Lung (tissue), 12 donors: ENCODE results near the gene ANAPC5. TPM values are rescaled to one million over a fixed set of nuclear protein-coding genes. Genes with fewer than 3 reads are reported as not detected.

Source experiments
- ATAC-seq: fragments of 200-7000 bp; cut with Tn5 transposase; one replicate; pipeline ENCODE4 v1.9.1; 2020; ENCODE audit warnings: moderate number of reproducible peaks; ENCODE audit not compliant: insufficient read depth, low FRiP score
- DNase-seq, 3 donors: peaks; one replicate each; pipeline ENCODE4 v3.0.0-alpha.2; 2013 to 2017
- H3K27ac ChIP-seq, 2 donors: one replicate each; pipeline ENCODE4 v1.5.1; 2013; ENCODE audit warnings: mild to moderate bottlenecking in 2 of 2, moderate library complexity in 2 of 2, control low read depth in 1 of 2, inconsistent platforms in 1 of 2, low read depth in 1 of 2, low read length in 1 of 2
- H3K27me3 ChIP-seq, 3 donors: one replicate each; pipeline ENCODE4 v1.5.1; 2013; ENCODE audit warnings: low read length in 2 of 3; ENCODE audit not compliant: control insufficient read depth in 3 of 3, insufficient read depth in 3 of 3
- H3K36me3 ChIP-seq, 4 donors: one replicate each; pipeline ENCODE4 v1.5.1; 2013; ENCODE audit warnings: low read length in 4 of 4, mild to moderate bottlenecking in 1 of 4, moderate library complexity in 1 of 4; ENCODE audit not compliant: control insufficient read depth in 4 of 4, insufficient read depth in 4 of 4
- H3K4me1 ChIP-seq, 5 donors: one replicate each; pipeline ENCODE4 v1.5.1; 2013; ENCODE audit warnings: low read length in 5 of 5, mild to moderate bottlenecking in 2 of 5, moderate library complexity in 1 of 5; ENCODE audit not compliant: control insufficient read depth in 5 of 5, insufficient read depth in 5 of 5
- H3K4me3 ChIP-seq: one replicate; pipeline ENCODE4 v1.5.1; 2013; ENCODE audit warnings: mild to moderate bottlenecking, control low read depth, moderate library complexity
- H3K9ac ChIP-seq, 2 donors: one replicate each; pipeline ENCODE4 v1.5.1; 2013; ENCODE audit warnings: low read length in 2 of 2, control low read depth in 1 of 2; ENCODE audit not compliant: insufficient read depth in 1 of 2
- H3K9me3 ChIP-seq, 4 donors: one replicate each; pipeline ENCODE4 v1.5.1; 2013; ENCODE audit warnings: low read length in 3 of 4, mild to moderate bottlenecking in 1 of 4, moderate library complexity in 1 of 4; ENCODE audit not compliant: control insufficient read depth in 4 of 4, insufficient read depth in 3 of 4
- CTCF ChIP-seq: IDR thresholded peaks from 2 replicates; pipeline ENCODE4 v1.5.1; 2012; ENCODE audit warnings: mild to moderate bottlenecking; ENCODE audit errors: control extremely low read depth, extremely low read depth
- WGBS, 2 donors: extraction: QIAGEN DNeasy Blood & Tissue Kit; methylation state at CpG; one replicate each; pipeline ENCODE4 v1.1.7; 2013; 5-methylcytosine and 5-hydroxymethylcytosine counted together
- polyA plus RNA-seq, 2 donors: library from polyadenylated mRNA; stranded (reverse); fragments of 200-250 nt; gene quantifications; one replicate each; pipeline ENCODE4 v1.2.1, GENCODE V29; 2013
- total RNA-seq, 2 donors: library from RNA; depleted of rRNA in 1 of 2; stranded (reverse); fragments of >200 nt in 1 of 2; gene quantifications; one replicate each; pipeline ENCODE4 v1.2.1, GENCODE V29; 2014 to 2021
- donor health status: control.
- donor health status: control.
- donor health status: Bipolar disorder and iron deficiency.
- donor health status: healthy.
- donor health status: DM: yes; HTN: yes; CAD: no.

The ANAPC5 gene
- total and polyA plus RNA-seq, 4 donors: 80.9 to 164 (median 89.3) TPM

GRCh38 chr12:121288158-121288845 is 63.9 kb downstream of the ANAPC5 start:
- Histone ChIP-seq H3K4me1 (peaks cover 0 to 26% (median 4%) of the 10 kb centered on the region in 5 donors), H3K27me3 (no peaks in the 10 kb centered on the region), H3K4me3 (no peak overlapping the region), H3K36me3 (peaks cover 0 to 5% (median under 1%) of the 10 kb centered on the region in 4 donors), H3K9me3 (no peaks in the 10 kb centered on the region), H3K9ac (no peak overlapping the region), H3K27ac (no peak overlapping the region)
- ATAC-seq: no peak
- no peak for TF ChIP-seq CTCF
- WGBS, 2 donors: 17 to 50% methylated on average over 10 of the region's 10 CpGs
- DNase-seq: no peak

GRCh38 chr12:121287267-121287954 is 64.8 kb downstream of the ANAPC5 start:
- ATAC-seq (no peak), DNase-seq (no peak)
- Histone ChIP-seq H3K9me3 (no peaks in the 10 kb centered on the region), H3K9ac (no peak overlapping the region), H3K4me1 (peaks cover 0 to 26% (median 4%) of the 10 kb centered on the region in 5 donors), H3K27me3 (no peaks in the 10 kb centered on the region), H3K36me3 (peaks cover 0 to 5% (median under 1%) of the 10 kb centered on the region in 4 donors), H3K27ac (no peak overlapping the region), H3K4me3 (no peak overlapping the region)
- no peak for TF ChIP-seq CTCF
- 61 to 82% methylated on average over 10 of the region's 10 CpGs for WGBS, 2 donors

GRCh38 chr12:121285856-121286255 is 66.4 kb downstream of the ANAPC5 start:
- H3K27ac ChIP-seq: no peak overlapping the region
- no peak for DNase-seq
- TF ChIP-seq CTCF: no peak
- H3K27me3 ChIP-seq: no peaks in the 10 kb centered on the region
- H3K4me1 ChIP-seq: peaks cover 0 to 26% (median 6%) of the 10 kb centered on the region in 5 donors
- no peaks in the 10 kb centered on the region for H3K36me3 ChIP-seq
- 89 to 92% methylated on average over 1 of the region's 1 CpG for WGBS, 2 donors
- no peak for ATAC-seq
- H3K9me3 ChIP-seq: no peaks in the 10 kb centered on the region
- no peak overlapping the region for H3K4me3 ChIP-seq
- H3K9ac ChIP-seq: no peak overlapping the region
